ENCODE measurements around the gene POP5. TPM values are rescaled to one million over a fixed set of nuclear protein-coding genes. Genes with fewer than 3 reads are reported as not detected.

Gene POP5
- total RNA-seq = 43.0 and 57.9 TPM in 2 replicates

GRCh38 chr12:120580787-120581723 lies at the start of gene POP5:
Gene POP5, minus strand, starts transcription at chr12:120581402. Its CDS starts 40 bp downstream, at chr12:120581362.

DNA sequence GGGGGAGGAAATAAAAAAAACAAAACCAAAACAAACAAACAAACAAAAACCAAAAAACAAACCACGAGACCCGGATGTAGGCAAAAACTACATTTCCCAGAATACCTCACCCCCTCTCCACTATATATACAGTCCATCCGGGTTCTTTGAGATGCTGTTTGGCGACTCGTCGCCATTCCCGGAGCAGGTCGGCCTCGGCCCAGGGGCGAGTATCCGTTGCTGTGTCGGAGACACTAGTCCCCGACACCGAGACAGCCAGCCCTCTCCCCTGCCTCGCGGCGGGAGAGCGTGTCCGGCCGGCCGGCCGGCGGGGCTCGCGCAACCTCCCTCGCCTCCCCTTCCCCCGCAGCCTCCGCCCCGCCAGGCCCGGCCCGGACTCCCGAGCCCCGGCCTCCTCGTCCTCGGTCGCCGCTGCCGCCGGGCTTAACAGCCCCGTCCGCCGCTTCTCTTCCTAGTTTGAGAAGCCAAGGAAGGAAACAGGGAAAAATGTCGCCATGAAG lies 46.9 kb downstream of the POP5 start, which contains the start of gene RNF10:
Gene RNF10 (plus strand): TSS at position 154 of the 500 bp plus-strand sequence. CDS start 456 bp downstream, outside the sequence.

DNA sequence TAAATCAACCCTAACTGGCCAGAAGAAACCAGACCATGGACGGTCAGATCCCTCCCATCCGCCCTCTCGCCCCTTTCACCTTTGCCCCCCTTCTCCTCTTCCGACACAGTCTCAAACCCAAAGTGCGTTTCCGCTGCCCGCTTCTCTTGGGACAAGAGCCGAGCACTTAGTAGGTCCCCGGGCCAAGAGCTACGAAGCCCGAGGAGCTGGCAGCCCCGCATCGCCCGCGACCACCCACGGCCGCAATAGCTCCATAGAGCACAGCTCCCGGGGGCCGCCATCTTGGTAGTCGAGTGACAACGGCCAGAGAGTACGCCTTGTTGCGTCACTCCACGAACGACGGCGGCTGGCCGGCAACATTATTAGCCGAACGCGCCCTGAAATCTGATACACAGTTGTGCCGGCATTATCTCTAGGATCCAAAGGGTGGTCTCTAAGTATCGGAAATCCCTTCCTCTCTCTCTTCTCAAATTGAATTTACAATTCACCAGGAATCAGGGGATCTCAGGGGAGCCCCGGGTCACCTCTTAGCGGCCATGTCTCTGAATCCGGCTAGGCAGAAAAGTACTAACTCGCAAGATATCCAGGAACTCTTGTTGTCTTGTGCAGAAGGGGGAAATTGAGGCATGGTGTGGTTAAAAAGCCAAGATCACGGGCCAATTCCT lies 52.2 kb downstream of the POP5 start, which contains the start of gene COQ5:
Gene COQ5 (minus strand): TSS at position 298 of the 665 bp plus-strand sequence. CDS start 17 bp downstream, at position 281.

Other genes starting within 250 kb of the POP5 start
- not detected in 2 replicates for gene MSI1, start 212.2 kb downstream of the POP5 start, total RNA-seq
- gene COX6A1, start 143.3 kb downstream of the POP5 start, total RNA-seq = 267 and 524 TPM in 2 replicates
- 19.3 and 24.9 TPM in 2 replicates for gene TRIAP1, start 135.0 kb downstream of the POP5 start, total RNA-seq
- 18.4 and 23.9 TPM in 2 replicates for gene GATC, start 135.0 kb downstream of the POP5 start, total RNA-seq
- gene SRSF9, start 111.7 kb downstream of the POP5 start, total RNA-seq = 190 and 243 TPM in 2 replicates
- 255 and 301 TPM in 2 replicates for gene DYNLL1, start 85.3 kb downstream of the POP5 start, total RNA-seq
- gene COQ5, start 52.2 kb downstream of the POP5 start, total RNA-seq = 30.5 and 33.6 TPM in 2 replicates
- gene RNF10, start 47.0 kb downstream of the POP5 start, total RNA-seq = 137 and 223 TPM in 2 replicates
- gene CABP1, start 59.2 kb upstream of the POP5 start, total RNA-seq = 4.2 and 7.2 TPM in 2 replicates
- gene MLEC, start 105.7 kb upstream of the POP5 start, total RNA-seq = 229 and 265 TPM in 2 replicates
- gene UNC119B, start 129.1 kb upstream of the POP5 start, total RNA-seq = 32.7 and 41.8 TPM in 2 replicates
- gene ACADS, start 144.4 kb upstream of the POP5 start, total RNA-seq = 3.0 and 7.4 TPM in 2 replicates